ENCODE measurements around the gene SPEM2.
A peak's percentile ranks its signal among the peaks of the same experiment; 100 is the strongest.

The SPEM2 gene

GRCh38 chr17:7383742-7384488 lies 41.5 kb upstream of the SPEM2 start:
- H2AFZ ChIP-seq (ENCODE audit: low read length) = 0 out of 2 replicates have a peak overlapping the region, but pooled peaks have one; percentile 8
- peaks cover 4% of the 10 kb centered on the region; the same call in 1 of the 2 replicates for H3K36me3 ChIP-seq (ENCODE audit: insufficient read depth, low read length)
- H3K9me3 ChIP-seq (ENCODE audit: low read length) = peaks cover 9% of the 10 kb centered on the region
- H3K4me2 ChIP-seq (ENCODE audit: low read length) = peak overlapping the region; percentile 91
- no peaks in the 10 kb centered on the region for H3K79me2 ChIP-seq (ENCODE audit: insufficient read depth, low read length)
- H3K4me1 ChIP-seq (ENCODE audit: insufficient read depth, low read length, severe bottlenecking) = peaks cover 18% of the 10 kb centered on the region
- TF ChIP-seq CTCF (IDR thresholded peaks at IDR 0.05; ENCODE audit: low read length) (no peak), EZH2 (IDR thresholded peaks at IDR 0.05; ENCODE audit: borderline replicate concordance, low read length) (no peak)
- H3K9ac ChIP-seq (ENCODE audit: low read length) = peak overlapping the region; percentile 72
- H3F3A ChIP-seq (ENCODE audit: insufficient read depth, low read length) = no peaks in the 10 kb centered on the region
- no peaks in the 10 kb centered on the region for H4K20me1 ChIP-seq (ENCODE audit: insufficient read depth, low read length)
- H3K27me3 ChIP-seq (ENCODE audit: insufficient read depth, low read length) = peaks cover 8% of the 10 kb centered on the region; the same call in 1 of the 2 replicates
- H3K9me2 ChIP-seq (ENCODE audit: low read depth, low read length) = no peaks in the 10 kb centered on the region
- H3K27ac ChIP-seq (ENCODE audit: low read depth, low read length, poor library complexity, severe bottlenecking) = peak overlapping the region; percentile 1
- peak overlapping the region; percentile 68 for H3K4me3 ChIP-seq (ENCODE audit: low read depth, low read length, poor library complexity, severe bottlenecking)

GRCh38 chr17:7384489-7385081 lies 40.8 kb upstream of the SPEM2 start:
- no peaks in the 10 kb centered on the region for H3F3A ChIP-seq (ENCODE audit: insufficient read depth, low read length)
- H3K79me2 ChIP-seq (ENCODE audit: insufficient read depth, low read length) = no peaks in the 10 kb centered on the region
- peaks cover 18% of the 10 kb centered on the region for H3K4me1 ChIP-seq (ENCODE audit: insufficient read depth, low read length, severe bottlenecking)
- peak overlapping the region; percentile 91 for H3K4me2 ChIP-seq (ENCODE audit: low read length)
- no peaks in the 10 kb centered on the region for H4K20me1 ChIP-seq (ENCODE audit: insufficient read depth, low read length)
- peak overlapping the region; percentile 68 for H3K4me3 ChIP-seq (ENCODE audit: low read depth, low read length, poor library complexity, severe bottlenecking)
- 0 out of 2 replicates have a peak overlapping the region, but pooled peaks have one; percentile 8 for H2AFZ ChIP-seq (ENCODE audit: low read length)
- no peaks in the 10 kb centered on the region for H3K9me2 ChIP-seq (ENCODE audit: low read depth, low read length)
- peak overlapping the region; percentile 1 for H3K27ac ChIP-seq (ENCODE audit: low read depth, low read length, poor library complexity, severe bottlenecking)
- TF ChIP-seq EZH2 (IDR thresholded peaks at IDR 0.05; ENCODE audit: borderline replicate concordance, low read length) (no peak), CTCF (IDR thresholded peaks at IDR 0.05; ENCODE audit: low read length) (no peak)
- peaks cover 4% of the 10 kb centered on the region; the same call in 1 of the 2 replicates for H3K36me3 ChIP-seq (ENCODE audit: insufficient read depth, low read length)
- H3K9me3 ChIP-seq (ENCODE audit: low read length) = peaks cover 3% of the 10 kb centered on the region
- peak overlapping the region; percentile 72 for H3K9ac ChIP-seq (ENCODE audit: low read length)
- peaks cover 7% of the 10 kb centered on the region; the same call in 1 of the 2 replicates for H3K27me3 ChIP-seq (ENCODE audit: insufficient read depth, low read length)

DNA sequence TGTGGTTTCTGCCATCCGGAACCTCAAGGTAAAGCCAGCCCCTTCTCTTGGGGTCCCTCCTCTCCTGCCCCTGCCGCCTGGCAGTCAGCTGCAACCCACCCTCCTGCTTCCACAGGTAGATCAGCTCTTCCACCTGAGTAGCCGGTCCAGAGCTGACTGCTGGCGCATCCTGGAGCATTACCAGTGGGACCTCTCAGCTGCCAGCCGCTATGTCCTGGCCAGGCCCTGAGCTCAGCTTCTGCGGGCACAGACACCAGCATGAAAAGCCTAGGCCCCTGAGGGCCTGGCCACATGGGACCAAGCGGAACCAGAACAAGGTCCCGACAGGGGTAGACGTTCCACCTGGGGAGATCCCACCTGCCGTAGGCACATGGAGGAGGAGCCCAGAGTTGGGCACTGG lies 36.6 kb upstream of the SPEM2 start:
- H3K4me3 ChIP-seq (ENCODE audit: low read depth, low read length, poor library complexity, severe bottlenecking) = no peak overlapping the region
- TF ChIP-seq CTCF (IDR thresholded peaks at IDR 0.05; ENCODE audit: low read length) (no peak), EZH2 (IDR thresholded peaks at IDR 0.05; ENCODE audit: borderline replicate concordance, low read length) (no peak)
- H3K9ac ChIP-seq (ENCODE audit: low read length) = no peak overlapping the region
- no peaks in the 10 kb centered on the region for H3K27me3 ChIP-seq (ENCODE audit: insufficient read depth, low read length)
- no peak overlapping the region for H2AFZ ChIP-seq (ENCODE audit: low read length)
- H3K79me2 ChIP-seq (ENCODE audit: insufficient read depth, low read length) = no peaks in the 10 kb centered on the region
- no peak overlapping the region for H3K4me2 ChIP-seq (ENCODE audit: low read length)
- H3F3A ChIP-seq (ENCODE audit: insufficient read depth, low read length) = no peaks in the 10 kb centered on the region
- H3K36me3 ChIP-seq (ENCODE audit: insufficient read depth, low read length) = peaks cover 4% of the 10 kb centered on the region; the same call in 1 of the 2 replicates
- no peaks in the 10 kb centered on the region for H3K9me2 ChIP-seq (ENCODE audit: low read depth, low read length)
- no peaks in the 10 kb centered on the region for H3K9me3 ChIP-seq (ENCODE audit: low read length)
- no peak overlapping the region for H3K27ac ChIP-seq (ENCODE audit: low read depth, low read length, poor library complexity, severe bottlenecking)
- peaks cover 21% of the 10 kb centered on the region for H3K4me1 ChIP-seq (ENCODE audit: insufficient read depth, low read length, severe bottlenecking)
- no peaks in the 10 kb centered on the region for H4K20me1 ChIP-seq (ENCODE audit: insufficient read depth, low read length)

Data from OCI-LY1 (cell line).